HepG2 (cell line): ENCODE measurements around the gene CLHC1.

Source experiments
- KDM1A ChIP-seq: IDR thresholded peaks from 2 replicates; pipeline ENCODE4 v1.6.1; 2016; ENCODE audit warnings: missing compliant biosample characterization
- MEIS2 ChIP-seq: sonication (generic); formaldehyde crosslinking; IDR thresholded peaks from 2 replicates; pipeline ENCODE4 v1.9.0; 2021; ENCODE audit warnings: mild to moderate bottlenecking, missing genetic modification reagents
- POLR2A ChIP-seq, 2 experiments: IDR thresholded peaks; 2 replicates each; pipeline ENCODE4 v1.6.1; 2011; ENCODE audit warnings: low read depth in 2 of 2, low read length in 2 of 2, mild to moderate bottlenecking in 1 of 2, moderate library complexity in 1 of 2; ENCODE audit not compliant: insufficient read depth in 1 of 2
- SSRP1 ChIP-seq: IDR thresholded peaks from 2 replicates; pipeline ENCODE4 v1.6.1; 2016; ENCODE audit warnings: control low read depth
- TBP ChIP-seq: sonication (generic); formaldehyde crosslinking; IDR thresholded peaks from 2 replicates; pipeline ENCODE4 v1.5.0; 2020; ENCODE audit warnings: missing genetic modification reagents
- ZNF224 ChIP-seq: sonication (generic); formaldehyde crosslinking; IDR thresholded peaks from 2 replicates; pipeline ENCODE4 v1.5.0; 2020; ENCODE audit warnings: mild to moderate bottlenecking, missing genetic modification reagents
- ZNF24 ChIP-seq: fragments of 450-650 bp; IDR thresholded peaks from 2 replicates; pipeline ENCODE4 v1.6.1; 2017; ENCODE audit warnings: antibody characterized with exemption, mild to moderate bottlenecking
- ZNF781 ChIP-seq: sonication (generic); formaldehyde crosslinking; IDR thresholded peaks from 2 replicates; pipeline ENCODE4 v1.5.1; 2020; ENCODE audit warnings: borderline replicate concordance, mild to moderate bottlenecking, missing genetic modification reagents; ENCODE audit errors: not compliant biosample characterization
- TF ChIP-seq, protein P1 (sequence below): IDR thresholded peaks from 2 replicates; pipeline ENCODE4 v1.6.1; 2016; ENCODE audit warnings: low read depth, control low read depth
- TF ChIP-seq, protein P2 (sequence below): sonication (generic); formaldehyde crosslinking; conservative IDR thresholded peaks from 2 replicates; pipeline ENCODE4 v1.5.0; 2020; ENCODE audit warnings: missing genetic modification reagents
- TF ChIP-seq, protein P3 (sequence below): sonication (generic); formaldehyde crosslinking; IDR thresholded peaks from 2 replicates; pipeline ENCODE4 v1.9.0; 2021; ENCODE audit warnings: missing genetic modification reagents, borderline replicate concordance
- TF ChIP-seq, protein P4 (sequence below): sonication (generic); formaldehyde crosslinking; IDR thresholded peaks from 2 replicates; pipeline ENCODE4 v1.5.0; 2020; ENCODE audit warnings: mild to moderate bottlenecking, missing genetic modification reagents, moderate library complexity

DNA sequence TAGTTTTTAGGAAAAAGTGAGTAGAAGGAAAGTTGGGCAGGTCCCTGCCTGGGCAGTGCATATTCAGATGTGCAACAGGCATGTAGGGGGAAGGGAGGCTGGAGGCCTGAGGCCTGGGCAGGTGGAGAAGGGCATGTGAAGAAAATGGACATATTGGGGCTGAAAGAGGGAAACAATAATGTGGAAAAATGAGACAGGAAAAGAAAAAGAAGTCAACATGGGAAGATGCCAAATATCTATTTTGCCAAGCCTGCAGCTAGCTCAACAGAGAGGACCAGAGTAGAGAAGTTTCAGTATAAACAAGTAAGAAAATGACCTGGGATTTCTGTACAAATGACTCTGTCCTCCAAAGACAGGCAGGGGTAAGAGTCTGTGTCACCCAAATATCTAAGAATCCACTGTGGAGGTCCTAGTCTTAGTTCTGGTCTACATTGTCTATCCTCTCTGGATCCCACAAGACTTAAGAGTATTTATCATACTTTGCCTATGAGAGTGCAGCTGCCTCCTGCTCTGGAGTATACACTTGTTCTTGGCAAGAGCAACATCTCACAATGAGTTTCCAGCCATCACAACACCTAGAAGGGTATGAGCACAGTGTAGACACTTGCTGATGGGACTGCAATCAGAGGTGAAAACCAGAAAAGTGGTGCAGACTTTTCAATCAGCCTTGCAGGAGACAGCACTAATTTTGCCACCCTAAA is 80.2 kb downstream of the CLHC1 start:
- no peak for TF ChIP-seq SSRP1
- TF ChIP-seq, protein P1, sequence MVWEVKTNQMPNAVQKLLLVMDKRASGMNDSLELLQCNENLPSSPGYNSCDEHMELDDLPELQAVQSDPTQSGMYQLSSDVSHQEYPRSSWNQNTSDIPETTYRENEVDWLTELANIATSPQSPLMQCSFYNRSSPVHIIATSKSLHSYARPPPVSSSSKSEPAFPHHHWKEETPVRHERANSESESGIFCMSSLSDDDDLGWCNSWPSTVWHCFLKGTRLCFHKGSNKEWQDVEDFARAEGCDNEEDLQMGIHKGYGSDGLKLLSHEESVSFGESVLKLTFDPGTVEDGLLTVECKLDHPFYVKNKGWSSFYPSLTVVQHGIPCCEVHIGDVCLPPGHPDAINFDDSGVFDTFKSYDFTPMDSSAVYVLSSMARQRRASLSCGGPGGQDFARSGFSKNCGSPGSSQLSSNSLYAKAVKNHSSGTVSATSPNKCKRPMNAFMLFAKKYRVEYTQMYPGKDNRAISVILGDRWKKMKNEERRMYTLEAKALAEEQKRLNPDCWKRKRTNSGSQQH (CRISPR knock-in tag): no peak
- no peak for TF ChIP-seq POLR2A (IDR thresholded peaks at IDR 0.05; ENCODE audit: insufficient read depth in 1 of 2, low read depth in 2 of 2, low read length in 2 of 2)
- TF ChIP-seq, protein P2, sequence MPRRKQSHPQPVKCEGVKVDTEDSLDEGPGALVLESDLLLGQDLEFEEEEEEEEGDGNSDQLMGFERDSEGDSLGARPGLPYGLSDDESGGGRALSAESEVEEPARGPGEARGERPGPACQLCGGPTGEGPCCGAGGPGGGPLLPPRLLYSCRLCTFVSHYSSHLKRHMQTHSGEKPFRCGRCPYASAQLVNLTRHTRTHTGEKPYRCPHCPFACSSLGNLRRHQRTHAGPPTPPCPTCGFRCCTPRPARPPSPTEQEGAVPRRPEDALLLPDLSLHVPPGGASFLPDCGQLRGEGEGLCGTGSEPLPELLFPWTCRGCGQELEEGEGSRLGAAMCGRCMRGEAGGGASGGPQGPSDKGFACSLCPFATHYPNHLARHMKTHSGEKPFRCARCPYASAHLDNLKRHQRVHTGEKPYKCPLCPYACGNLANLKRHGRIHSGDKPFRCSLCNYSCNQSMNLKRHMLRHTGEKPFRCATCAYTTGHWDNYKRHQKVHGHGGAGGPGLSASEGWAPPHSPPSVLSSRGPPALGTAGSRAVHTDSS (CRISPR knock-in tag): no peak
- no peak for TF ChIP-seq ZNF24
- TF ChIP-seq TBP (CRISPR knock-in tag): no peak
- TF ChIP-seq MEIS2 (CRISPR knock-in tag): no peak
- no peak for TF ChIP-seq ZNF224 (CRISPR knock-in tag)
- TF ChIP-seq, protein P3, sequence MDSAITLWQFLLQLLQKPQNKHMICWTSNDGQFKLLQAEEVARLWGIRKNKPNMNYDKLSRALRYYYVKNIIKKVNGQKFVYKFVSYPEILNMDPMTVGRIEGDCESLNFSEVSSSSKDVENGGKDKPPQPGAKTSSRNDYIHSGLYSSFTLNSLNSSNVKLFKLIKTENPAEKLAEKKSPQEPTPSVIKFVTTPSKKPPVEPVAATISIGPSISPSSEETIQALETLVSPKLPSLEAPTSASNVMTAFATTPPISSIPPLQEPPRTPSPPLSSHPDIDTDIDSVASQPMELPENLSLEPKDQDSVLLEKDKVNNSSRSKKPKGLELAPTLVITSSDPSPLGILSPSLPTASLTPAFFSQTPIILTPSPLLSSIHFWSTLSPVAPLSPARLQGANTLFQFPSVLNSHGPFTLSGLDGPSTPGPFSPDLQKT (CRISPR knock-in tag): no peak
- TF ChIP-seq KDM1A (CRISPR knock-in tag): no peak
- TF ChIP-seq, protein P4, sequence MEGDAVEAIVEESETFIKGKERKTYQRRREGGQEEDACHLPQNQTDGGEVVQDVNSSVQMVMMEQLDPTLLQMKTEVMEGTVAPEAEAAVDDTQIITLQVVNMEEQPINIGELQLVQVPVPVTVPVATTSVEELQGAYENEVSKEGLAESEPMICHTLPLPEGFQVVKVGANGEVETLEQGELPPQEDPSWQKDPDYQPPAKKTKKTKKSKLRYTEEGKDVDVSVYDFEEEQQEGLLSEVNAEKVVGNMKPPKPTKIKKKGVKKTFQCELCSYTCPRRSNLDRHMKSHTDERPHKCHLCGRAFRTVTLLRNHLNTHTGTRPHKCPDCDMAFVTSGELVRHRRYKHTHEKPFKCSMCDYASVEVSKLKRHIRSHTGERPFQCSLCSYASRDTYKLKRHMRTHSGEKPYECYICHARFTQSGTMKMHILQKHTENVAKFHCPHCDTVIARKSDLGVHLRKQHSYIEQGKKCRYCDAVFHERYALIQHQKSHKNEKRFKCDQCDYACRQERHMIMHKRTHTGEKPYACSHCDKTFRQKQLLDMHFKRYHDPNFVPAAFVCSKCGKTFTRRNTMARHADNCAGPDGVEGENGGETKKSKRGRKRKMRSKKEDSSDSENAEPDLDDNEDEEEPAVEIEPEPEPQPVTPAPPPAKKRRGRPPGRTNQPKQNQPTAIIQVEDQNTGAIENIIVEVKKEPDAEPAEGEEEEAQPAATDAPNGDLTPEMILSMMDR: no peak
- TF ChIP-seq ZNF781 (CRISPR knock-in tag): no peak
